Measurements from ENCODE around the gene TMEM131.

Gene TMEM131

GRCh38 chr2:98039085-98039756 lies 43.5 kb upstream of the TMEM131 start:
- Histone ChIP-seq H3K27ac (ENCODE audit: low read length, poor library complexity, severe bottlenecking) (no peak overlapping the region), H4K91ac (ENCODE audit: low read length) (no peak overlapping the region), H2BK5ac (ENCODE audit: low read depth, low read length, poor library complexity, severe bottlenecking) (no peak overlapping the region), H3K4ac (ENCODE audit: low read depth in 1 of 2, low read length in 2 of 2) (no peak overlapping the region), H3K4me3 (ENCODE audit: insufficient read depth in 1 of 2, low read depth in 1 of 2, low read length in 2 of 2) (no peak overlapping the region), H3K23ac (ENCODE audit: low read length in 2 of 2) (no peak overlapping the region), H3K36me3 (ENCODE audit: control insufficient read depth in 1 of 2, insufficient read depth in 2 of 2, low read depth in 1 of 2, low read length in 2 of 2) (no peaks in the 10 kb centered on the region), H3K27me3 (ENCODE audit: control insufficient read depth in 1 of 2, insufficient read depth in 1 of 2, low read length in 2 of 2) (peaks cover 0 to 20% of the 10 kb centered on the region in 2 experiments), H2BK120ac (ENCODE audit: low read depth, low read length) (no peak overlapping the region), H2AK5ac (ENCODE audit: low read length, severe bottlenecking) (no peak overlapping the region), H2BK12ac (ENCODE audit: low read length in 2 of 2) (no peak overlapping the region), H3K4me2 (ENCODE audit: low read length, poor library complexity, severe bottlenecking) (no peak overlapping the region), H3K9me3 (ENCODE audit: control insufficient read depth, low read length) (peaks cover 13% of the 10 kb centered on the region), H3K14ac (ENCODE audit: low read length in 2 of 2) (no peak overlapping the region), H2BK15ac (ENCODE audit: low read depth, poor library complexity, severe bottlenecking) (no peak overlapping the region), H3K79me1 (replicated peaks; ENCODE audit: low read length, poor library complexity, severe bottlenecking) (no peaks in the 10 kb centered on the region), H3K18ac (ENCODE audit: low read depth in 1 of 2, low read length in 2 of 2) (no peak overlapping the region), H3K4me1 (ENCODE audit: control insufficient read depth, insufficient read depth, low read depth, low read length) (peaks cover 2% of the 10 kb centered on the region), H3K9ac (ENCODE audit: low read length) (no peak overlapping the region), H4K8ac (ENCODE audit: low read length) (no peak overlapping the region), H2AFZ (ENCODE audit: low read depth, low read length) (no peak overlapping the region)
- WGBS = 91% methylated on average over 12 of the region's 12 CpGs
- DNase-seq = no peak

GRCh38 chr2:98037666-98038336 lies 42.1 kb upstream of the TMEM131 start:
- Histone ChIP-seq H2BK120ac (ENCODE audit: low read depth, low read length) (no peak overlapping the region), H3K14ac (ENCODE audit: low read length in 2 of 2) (no peak overlapping the region), H2BK5ac (ENCODE audit: low read depth, low read length, poor library complexity, severe bottlenecking) (no peak overlapping the region), H4K91ac (ENCODE audit: low read length) (no peak overlapping the region), H3K18ac (ENCODE audit: low read depth in 1 of 2, low read length in 2 of 2) (no peak overlapping the region), H2AFZ (ENCODE audit: low read depth, low read length) (no peak overlapping the region), H3K9ac (ENCODE audit: low read length) (no peak overlapping the region), H3K4me1 (ENCODE audit: control insufficient read depth, insufficient read depth, low read depth, low read length) (peaks cover 2% of the 10 kb centered on the region), H3K4me2 (ENCODE audit: low read length, poor library complexity, severe bottlenecking) (no peak overlapping the region), H4K8ac (ENCODE audit: low read length) (no peak overlapping the region), H3K79me1 (replicated peaks; ENCODE audit: low read length, poor library complexity, severe bottlenecking) (no peaks in the 10 kb centered on the region), H3K36me3 (ENCODE audit: control insufficient read depth in 1 of 2, insufficient read depth in 2 of 2, low read depth in 1 of 2, low read length in 2 of 2) (no peaks in the 10 kb centered on the region), H3K4ac (ENCODE audit: low read depth in 1 of 2, low read length in 2 of 2) (no peak overlapping the region), H3K23ac (ENCODE audit: low read length in 2 of 2) (no peak overlapping the region), H2BK12ac (ENCODE audit: low read length in 2 of 2) (no peak overlapping the region), H3K9me3 (ENCODE audit: control insufficient read depth, low read length) (no peaks in the 10 kb centered on the region), H2AK5ac (ENCODE audit: low read length, severe bottlenecking) (no peak overlapping the region), H3K4me3 (ENCODE audit: insufficient read depth in 1 of 2, low read depth in 1 of 2, low read length in 2 of 2) (no peak overlapping the region), H3K27ac (ENCODE audit: low read length, poor library complexity, severe bottlenecking) (no peak overlapping the region), H2BK15ac (ENCODE audit: low read depth, poor library complexity, severe bottlenecking) (no peak overlapping the region), H3K27me3 (ENCODE audit: control insufficient read depth in 1 of 2, insufficient read depth in 1 of 2, low read length in 2 of 2) (peaks cover 0 to 16% of the 10 kb centered on the region in 2 experiments)
- WGBS = 70% methylated on average over 2 of the region's 2 CpGs
- no peak for DNase-seq

GRCh38 chr2:98037206-98037605 lies 41.5 kb upstream of the TMEM131 start:
- H3K27me3 ChIP-seq (ENCODE audit: control insufficient read depth in 1 of 2, insufficient read depth in 1 of 2, low read length in 2 of 2) = peaks cover 0 to 16% of the 10 kb centered on the region in 2 experiments
- no peaks in the 10 kb centered on the region for H3K9me3 ChIP-seq (ENCODE audit: control insufficient read depth, low read length)
- no peak overlapping the region for H3K23ac ChIP-seq (ENCODE audit: low read length in 2 of 2)
- H2AK5ac ChIP-seq (ENCODE audit: low read length, severe bottlenecking) = no peak overlapping the region
- H4K8ac ChIP-seq (ENCODE audit: low read length) = no peak overlapping the region
- H3K36me3 ChIP-seq (ENCODE audit: control insufficient read depth in 1 of 2, insufficient read depth in 2 of 2, low read depth in 1 of 2, low read length in 2 of 2) = no peaks in the 10 kb centered on the region
- WGBS = 66% methylated on average over 2 of the region's 2 CpGs
- no peak for DNase-seq
- no peak overlapping the region for H3K4me3 ChIP-seq (ENCODE audit: insufficient read depth in 1 of 2, low read depth in 1 of 2, low read length in 2 of 2)
- H3K4me1 ChIP-seq (ENCODE audit: control insufficient read depth, insufficient read depth, low read depth, low read length) = peaks cover 2% of the 10 kb centered on the region
- no peak overlapping the region for H3K18ac ChIP-seq (ENCODE audit: low read depth in 1 of 2, low read length in 2 of 2)
- H3K27ac ChIP-seq (ENCODE audit: low read length, poor library complexity, severe bottlenecking) = no peak overlapping the region
- H2BK5ac ChIP-seq (ENCODE audit: low read depth, low read length, poor library complexity, severe bottlenecking) = no peak overlapping the region
- no peak overlapping the region for H2AFZ ChIP-seq (ENCODE audit: low read depth, low read length)
- H3K4ac ChIP-seq (ENCODE audit: low read depth in 1 of 2, low read length in 2 of 2) = no peak overlapping the region
- H3K79me1 ChIP-seq (replicated peaks; ENCODE audit: low read length, poor library complexity, severe bottlenecking) = no peaks in the 10 kb centered on the region
- no peak overlapping the region for H3K9ac ChIP-seq (ENCODE audit: low read length)
- H2BK120ac ChIP-seq (ENCODE audit: low read depth, low read length) = no peak overlapping the region
- no peak overlapping the region for H4K91ac ChIP-seq (ENCODE audit: low read length)
- H3K14ac ChIP-seq (ENCODE audit: low read length in 2 of 2) = no peak overlapping the region
- no peak overlapping the region for H2BK15ac ChIP-seq (ENCODE audit: low read depth, poor library complexity, severe bottlenecking)
- no peak overlapping the region for H3K4me2 ChIP-seq (ENCODE audit: low read length, poor library complexity, severe bottlenecking)
- H2BK12ac ChIP-seq (ENCODE audit: low read length in 2 of 2) = no peak overlapping the region

GRCh38 chr2:98036349-98037000 lies 40.7 kb upstream of the TMEM131 start:
- Histone ChIP-seq H3K14ac (ENCODE audit: low read length in 2 of 2) (no peak overlapping the region), H3K23ac (ENCODE audit: low read length in 2 of 2) (no peak overlapping the region), H2BK15ac (ENCODE audit: low read depth, poor library complexity, severe bottlenecking) (no peak overlapping the region), H3K4me3 (ENCODE audit: insufficient read depth in 1 of 2, low read depth in 1 of 2, low read length in 2 of 2) (no peak overlapping the region), H3K27me3 (ENCODE audit: control insufficient read depth in 1 of 2, insufficient read depth in 1 of 2, low read length in 2 of 2) (peaks cover 0 to 19% of the 10 kb centered on the region in 2 experiments), H2BK120ac (ENCODE audit: low read depth, low read length) (no peak overlapping the region), H4K8ac (ENCODE audit: low read length) (no peak overlapping the region), H3K27ac (ENCODE audit: low read length, poor library complexity, severe bottlenecking) (no peak overlapping the region), H2BK12ac (ENCODE audit: low read length in 2 of 2) (no peak overlapping the region), H3K36me3 (ENCODE audit: control insufficient read depth in 1 of 2, insufficient read depth in 2 of 2, low read depth in 1 of 2, low read length in 2 of 2) (no peaks in the 10 kb centered on the region), H2AK5ac (ENCODE audit: low read length, severe bottlenecking) (no peak overlapping the region), H2BK5ac (ENCODE audit: low read depth, low read length, poor library complexity, severe bottlenecking) (no peak overlapping the region), H3K4me1 (ENCODE audit: control insufficient read depth, insufficient read depth, low read depth, low read length) (peaks cover 2% of the 10 kb centered on the region), H3K9me3 (ENCODE audit: control insufficient read depth, low read length) (no peaks in the 10 kb centered on the region), H3K4ac (ENCODE audit: low read depth in 1 of 2, low read length in 2 of 2) (no peak overlapping the region), H3K9ac (ENCODE audit: low read length) (no peak overlapping the region), H3K18ac (ENCODE audit: low read depth in 1 of 2, low read length in 2 of 2) (no peak overlapping the region), H4K91ac (ENCODE audit: low read length) (no peak overlapping the region), H3K4me2 (ENCODE audit: low read length, poor library complexity, severe bottlenecking) (no peak overlapping the region), H2AFZ (ENCODE audit: low read depth, low read length) (no peak overlapping the region), H3K79me1 (replicated peaks; ENCODE audit: low read length, poor library complexity, severe bottlenecking) (no peaks in the 10 kb centered on the region)
- 86% methylated on average over 6 of the region's 8 CpGs for WGBS
- no peak for DNase-seq
